ENCODE results near the gene PCDHAC1.

DNA sequence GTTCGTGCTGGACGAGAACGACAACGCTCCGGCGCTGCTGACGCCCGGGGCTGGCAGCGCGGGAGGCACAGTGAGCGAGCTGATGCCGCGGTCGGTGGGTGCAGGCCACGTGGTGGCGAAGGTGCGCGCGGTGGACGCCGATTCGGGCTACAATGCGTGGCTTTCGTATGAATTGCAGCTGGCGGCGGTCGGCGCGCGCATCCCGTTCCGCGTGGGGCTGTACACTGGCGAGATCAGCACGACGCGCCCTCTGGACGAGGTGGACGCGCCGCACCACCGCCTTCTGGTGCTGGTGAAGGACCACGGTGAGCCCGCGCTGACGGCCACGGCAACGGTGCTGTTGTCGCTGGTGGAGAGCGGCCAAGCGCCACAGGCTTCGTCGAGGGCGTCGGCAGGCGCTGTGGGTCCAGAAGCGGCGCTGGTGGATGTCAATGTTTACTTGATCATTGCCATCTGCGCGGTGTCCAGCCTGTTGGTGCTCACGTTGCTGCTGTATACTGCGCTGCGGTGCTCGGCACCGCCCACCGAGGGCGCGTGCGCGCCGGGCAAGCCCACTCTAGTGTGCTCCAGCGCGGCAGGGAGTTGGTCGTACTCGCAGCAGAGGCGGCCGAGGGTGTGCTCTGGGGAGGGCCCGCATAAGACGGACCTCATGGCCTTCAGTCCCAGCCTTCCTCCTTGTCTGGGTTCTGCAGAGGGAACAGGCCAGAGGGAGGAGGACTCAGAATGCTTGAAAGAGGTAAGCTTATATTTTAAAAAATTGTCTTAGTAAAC is 42.0 kb upstream of the PCDHAC1 start:
- TF ChIP-seq, protein P1, sequence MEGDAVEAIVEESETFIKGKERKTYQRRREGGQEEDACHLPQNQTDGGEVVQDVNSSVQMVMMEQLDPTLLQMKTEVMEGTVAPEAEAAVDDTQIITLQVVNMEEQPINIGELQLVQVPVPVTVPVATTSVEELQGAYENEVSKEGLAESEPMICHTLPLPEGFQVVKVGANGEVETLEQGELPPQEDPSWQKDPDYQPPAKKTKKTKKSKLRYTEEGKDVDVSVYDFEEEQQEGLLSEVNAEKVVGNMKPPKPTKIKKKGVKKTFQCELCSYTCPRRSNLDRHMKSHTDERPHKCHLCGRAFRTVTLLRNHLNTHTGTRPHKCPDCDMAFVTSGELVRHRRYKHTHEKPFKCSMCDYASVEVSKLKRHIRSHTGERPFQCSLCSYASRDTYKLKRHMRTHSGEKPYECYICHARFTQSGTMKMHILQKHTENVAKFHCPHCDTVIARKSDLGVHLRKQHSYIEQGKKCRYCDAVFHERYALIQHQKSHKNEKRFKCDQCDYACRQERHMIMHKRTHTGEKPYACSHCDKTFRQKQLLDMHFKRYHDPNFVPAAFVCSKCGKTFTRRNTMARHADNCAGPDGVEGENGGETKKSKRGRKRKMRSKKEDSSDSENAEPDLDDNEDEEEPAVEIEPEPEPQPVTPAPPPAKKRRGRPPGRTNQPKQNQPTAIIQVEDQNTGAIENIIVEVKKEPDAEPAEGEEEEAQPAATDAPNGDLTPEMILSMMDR (IDR thresholded peaks at IDR 0.05) = no peak
- TF ChIP-seq EZH2phosphoT487 (IDR thresholded peaks at IDR 0.05) = no peak

Measured in neural progenitor cell (in vitro differentiated cells).